HG03432 (cell line): ENCODE measurements around the gene ATG7.
"Not testable (repeated sequence)": the region's sequence is repeated elsewhere in the genome, so short reads cannot be mapped to it uniquely, and the experiment has no call there.

Experiments
- ATAC-seq: cut with Tn5 transposase; IDR thresholded peaks from one replicate; pipeline ENCODE4 v1.9.1; 2021; ENCODE audit warnings: mild to moderate bottlenecking, moderate library complexity; ENCODE audit not compliant: unreplicated experiment

The ATG7 gene

GRCh38 chr3:11346416-11346815 is 74.2 kb downstream of the ATG7 start:
- ATAC-seq, result no peak

DNA sequence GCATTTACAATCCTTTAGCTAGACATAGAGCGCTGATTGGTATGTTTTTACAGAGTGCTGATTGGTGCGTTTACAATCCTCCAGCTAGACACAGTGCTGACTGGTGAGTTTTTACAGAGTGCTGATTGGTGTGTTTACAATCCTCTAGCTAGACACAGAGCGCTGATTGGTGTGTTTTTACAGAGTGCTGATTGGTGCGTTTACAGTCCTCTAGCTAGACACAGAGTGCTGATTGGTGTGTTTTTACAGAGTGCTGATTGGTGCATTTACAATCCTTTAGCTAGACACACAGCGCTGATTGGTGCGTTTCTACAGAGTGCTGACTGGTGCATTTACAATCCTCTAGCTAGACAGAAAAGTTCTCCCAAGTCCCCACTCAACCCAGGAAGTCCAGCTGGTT is 76.7 kb downstream of the ATG7 start:
- ATAC-seq, result not testable (repeated sequence)

DNA sequence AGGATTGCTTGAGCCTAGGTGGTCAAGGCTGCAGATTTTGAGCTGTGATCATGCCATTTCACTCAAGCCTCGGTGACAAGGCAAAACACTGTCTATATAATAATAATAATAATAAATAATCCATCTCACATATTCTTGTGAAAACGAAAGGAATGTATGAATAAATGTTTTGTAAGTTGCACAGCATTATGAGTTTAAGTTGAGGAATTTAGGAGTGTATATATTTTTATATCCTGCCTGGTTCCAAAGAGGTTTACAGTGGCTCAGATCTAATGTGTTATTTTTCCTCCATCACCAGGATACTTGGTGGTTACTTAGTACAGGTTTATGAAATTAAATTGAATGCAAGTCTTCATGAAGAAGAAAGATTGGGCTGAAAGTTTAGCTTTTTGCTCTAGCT is 77.2 kb downstream of the ATG7 start:
- ATAC-seq, result no peak

DNA sequence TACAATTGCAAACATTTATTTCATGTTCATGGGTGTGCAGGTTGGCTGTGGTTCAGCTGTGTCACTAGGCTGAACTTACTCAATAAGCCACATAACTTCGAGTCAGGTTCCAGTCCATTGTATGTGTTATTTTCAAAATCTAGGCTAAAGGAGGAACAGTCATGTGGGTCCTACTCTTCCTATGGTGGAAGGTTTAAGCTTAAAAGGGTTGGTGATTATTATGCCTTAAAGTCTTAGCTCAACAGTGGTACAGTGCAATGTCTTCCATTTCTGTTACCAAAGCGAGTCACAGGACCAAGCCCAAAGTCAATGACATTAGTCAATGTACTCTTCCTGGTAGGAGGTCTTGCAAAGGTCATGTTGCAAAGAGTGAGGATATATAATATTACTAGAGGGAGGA is 78.2 kb downstream of the ATG7 start:
- no peak for ATAC-seq

- ATAC-seq, result no peak
Observed at GRCh38 chr3:11351451-11351850, 79.3 kb downstream of the ATG7 start.

DNA sequence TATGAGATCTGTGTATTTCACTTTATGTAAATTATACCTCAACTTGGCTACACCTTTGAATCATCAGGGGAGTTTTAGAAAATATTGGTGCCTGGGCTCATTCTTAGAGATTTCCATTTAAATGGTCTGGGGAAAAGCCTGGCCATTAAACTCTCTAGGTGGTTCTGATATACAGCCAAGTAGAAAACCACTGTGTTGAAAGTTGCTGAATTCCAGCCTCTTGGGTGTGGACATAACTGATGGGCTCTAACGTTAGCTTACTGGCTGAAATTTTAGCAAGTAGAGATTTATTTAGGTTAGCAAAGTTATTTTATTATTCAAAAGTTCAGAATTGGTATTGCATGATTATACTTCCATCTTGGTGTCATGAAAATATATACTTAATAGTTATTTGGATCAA is 84.1 kb downstream of the ATG7 start:
- no peak for ATAC-seq

- no peak for ATAC-seq
Observed at GRCh38 chr3:11362600-11362999, 90.4 kb downstream of the ATG7 start.

GRCh38 chr3:11363715-11364114 is 91.5 kb downstream of the ATG7 start:
- no peak for ATAC-seq

- ATAC-seq, result no peak
Observed at GRCh38 chr3:11364181-11364580, 92.0 kb downstream of the ATG7 start.

- no peak for ATAC-seq
Observed at GRCh38 chr3:11367143-11367693, 95.0 kb downstream of the ATG7 start.

DNA sequence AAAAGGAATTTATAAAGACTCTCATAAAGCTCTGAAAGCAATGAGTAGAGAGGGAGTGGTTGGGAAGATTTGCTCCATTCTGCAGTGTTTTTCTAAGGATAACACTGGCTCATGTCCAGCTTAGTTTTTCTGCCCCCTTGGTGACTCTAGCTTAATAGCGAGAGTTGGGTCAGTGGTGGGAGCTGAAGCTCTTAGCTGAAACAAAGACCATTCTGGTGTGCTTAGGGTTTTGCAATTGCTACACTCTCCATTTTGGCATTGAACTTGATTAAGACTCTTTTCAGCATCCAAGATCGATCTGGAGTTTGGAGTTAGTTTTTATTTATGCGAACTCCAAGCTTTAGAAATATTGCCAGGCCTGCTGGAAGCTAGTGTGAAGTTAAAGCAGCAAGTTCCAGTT is 98.0 kb downstream of the ATG7 start:
- no peak for ATAC-seq

DNA sequence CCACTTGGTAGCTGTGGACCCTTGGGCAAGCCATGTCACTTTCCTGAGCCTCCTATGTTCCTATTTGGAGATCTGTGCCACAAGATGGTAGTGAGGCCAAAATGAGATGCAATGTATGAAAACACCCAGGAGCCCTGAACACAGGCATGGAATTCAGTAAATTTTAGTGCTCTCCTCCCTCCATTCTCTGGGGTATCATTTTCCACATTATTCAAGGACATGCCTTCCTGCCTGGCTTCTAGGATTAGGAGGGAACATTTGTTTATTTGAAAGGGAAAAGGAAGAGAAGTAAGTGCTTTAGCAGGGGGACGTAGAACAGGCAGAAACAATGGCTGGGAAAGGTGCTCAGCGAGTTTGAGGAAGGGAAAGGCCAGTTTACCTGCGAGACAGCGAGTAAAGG is 98.8 kb downstream of the ATG7 start:
- ATAC-seq, result no peak

DNA sequence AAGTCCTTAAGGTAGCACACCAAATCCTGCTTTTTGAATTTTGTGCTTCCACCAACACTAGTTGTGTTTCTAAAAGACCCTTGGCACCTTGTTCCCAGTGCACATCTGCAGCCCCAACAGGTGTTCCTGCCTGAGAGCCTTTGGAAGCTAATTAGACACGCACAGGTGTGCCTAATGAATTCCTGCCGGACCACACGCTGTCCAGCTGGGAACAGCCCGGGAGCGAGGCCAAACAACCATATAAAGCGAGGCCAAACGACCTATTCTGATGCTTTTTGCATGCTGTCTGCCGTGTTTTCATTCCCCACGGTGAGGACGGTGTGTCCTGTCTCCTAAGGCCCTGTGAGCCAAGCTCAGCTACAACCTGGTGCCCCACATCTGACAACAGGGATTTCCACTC is 99.5 kb downstream of the ATG7 start:
- no peak for ATAC-seq

DNA sequence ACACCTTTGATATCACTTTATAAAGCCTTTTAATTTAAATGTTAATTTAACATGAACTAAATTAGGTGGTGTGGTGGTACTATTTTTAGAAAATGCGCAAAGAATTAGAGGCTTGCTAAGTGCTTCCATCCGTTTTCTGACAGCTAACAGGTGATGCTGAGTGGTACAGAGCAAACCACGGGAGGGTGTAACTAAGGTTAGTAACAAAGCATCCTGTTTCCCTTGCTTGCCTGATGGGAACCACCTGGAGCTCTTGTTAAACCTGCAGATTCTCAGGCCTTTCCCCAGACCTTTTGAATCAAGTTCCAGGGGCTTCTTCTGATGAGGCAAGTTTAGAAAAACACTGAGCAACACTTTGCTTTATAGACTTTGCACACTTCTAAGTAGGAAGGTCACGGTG is 101.0 kb downstream of the ATG7 start:
- ATAC-seq, result no peak

DNA sequence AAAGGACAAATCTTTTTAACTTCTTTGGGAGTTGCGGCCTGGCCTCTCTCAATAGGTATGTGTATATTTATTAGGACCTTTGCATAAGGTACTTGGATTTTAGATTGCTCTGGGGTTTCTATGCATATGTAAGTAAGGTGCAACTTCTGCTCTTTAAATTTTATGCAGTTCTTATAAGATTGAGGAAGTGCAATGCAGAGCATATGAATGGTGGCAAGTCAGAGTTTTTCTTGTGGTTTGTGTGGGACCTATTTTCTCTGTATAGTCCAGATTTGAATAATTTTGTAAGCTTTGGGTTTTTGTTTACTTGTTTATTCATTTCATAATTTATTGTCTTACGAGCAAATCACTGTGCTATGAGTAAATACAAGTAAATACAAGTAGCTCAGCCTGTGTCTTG is 101.5 kb downstream of the ATG7 start:
- ATAC-seq, result no peak

DNA sequence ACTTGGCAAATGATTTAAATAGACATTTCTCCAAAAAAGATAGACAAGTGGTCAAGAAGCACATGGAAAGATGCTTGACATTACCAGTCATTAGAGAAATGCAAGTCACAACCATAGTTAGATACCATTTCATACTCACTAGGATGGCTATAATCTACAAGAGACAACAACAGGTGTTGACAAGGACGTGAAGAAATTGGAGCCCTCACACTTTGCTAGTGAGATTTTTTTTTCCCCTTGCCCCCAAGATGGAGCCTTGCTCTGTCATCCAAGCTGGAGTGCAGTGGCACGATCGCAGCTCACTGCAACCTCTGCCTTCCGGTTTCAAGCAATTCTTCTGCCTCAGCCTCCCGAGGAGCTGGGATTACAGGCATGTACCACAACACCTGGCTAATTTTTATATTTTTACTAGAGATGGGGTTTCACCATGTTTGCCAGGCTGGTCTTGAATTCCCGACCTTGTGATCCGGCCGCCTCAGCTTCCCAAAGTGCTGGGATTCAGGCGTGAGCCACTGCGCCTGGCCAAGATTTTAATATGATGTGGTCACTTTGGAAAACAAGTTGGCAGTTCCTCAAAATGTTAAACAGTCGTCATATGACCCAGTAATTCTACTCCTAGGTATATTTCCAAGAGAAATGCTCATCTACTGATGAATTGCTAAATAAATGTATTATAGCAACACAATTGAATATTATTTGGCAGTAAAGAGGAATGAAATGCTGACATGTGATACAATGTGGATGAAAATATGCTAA is 103.3 kb downstream of the ATG7 start:
- ATAC-seq, result no peak

GRCh38 chr3:11377719-11378118 is 105.5 kb downstream of the ATG7 start:
- no peak for ATAC-seq

GRCh38 chr3:11379238-11379823 is 107.1 kb downstream of the ATG7 start:
- no peak for ATAC-seq

- no peak for ATAC-seq
Observed at GRCh38 chr3:11379824-11380701, 107.9 kb downstream of the ATG7 start.

DNA sequence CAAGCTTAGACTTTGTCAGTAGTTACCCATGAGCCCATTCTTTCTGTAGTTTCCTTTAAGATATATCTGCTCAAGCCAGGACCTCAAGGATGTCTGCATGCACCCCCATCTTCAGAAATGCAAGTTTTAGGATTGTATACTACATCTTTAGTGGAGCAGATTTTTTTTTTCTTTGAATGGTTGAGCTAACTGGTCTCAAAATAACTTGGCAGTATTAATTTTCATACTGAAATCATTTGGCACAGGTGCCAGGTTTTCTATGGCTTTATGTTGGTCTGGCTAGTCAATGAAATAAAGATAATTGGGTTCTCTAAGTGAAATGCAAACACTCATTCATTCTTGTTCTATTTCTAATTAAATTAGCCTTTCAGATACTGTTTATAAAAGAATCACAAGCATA is 108.9 kb downstream of the ATG7 start:
- no peak for ATAC-seq

DNA sequence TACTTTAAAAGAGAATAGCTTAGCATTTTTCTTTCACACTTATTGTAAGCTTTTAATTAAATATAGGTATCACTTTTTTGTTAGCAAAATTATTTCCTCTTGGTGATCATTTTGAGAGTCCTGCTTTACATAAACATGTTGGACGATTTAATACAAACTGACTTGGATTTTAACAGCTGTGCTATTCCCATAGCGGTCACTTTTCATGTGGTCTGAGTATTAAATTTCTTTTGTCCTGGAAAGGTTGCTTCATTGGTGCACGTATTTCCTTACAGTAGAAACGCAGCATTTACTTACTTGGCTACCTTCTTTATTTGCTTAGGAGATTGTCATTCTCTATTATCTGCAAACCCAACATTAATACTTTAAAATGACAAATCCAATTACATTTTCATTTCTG is 109.4 kb downstream of the ATG7 start:
- ATAC-seq, result no peak
